SH-SY5Y (cell line): Measurements from ENCODE around the gene FGF2.

Experiments
- GATA2 ChIP-seq: IDR thresholded peaks from 2 replicates; pipeline ENCODE4 v1.6.1; 2011; ENCODE audit warnings: mild to moderate bottlenecking, low read depth, low read length
- GATA3 ChIP-seq: IDR thresholded peaks from 2 replicates; pipeline ENCODE4 v1.6.1; 2011; ENCODE audit warnings: low read depth, mild to moderate bottlenecking, low read length, moderate library complexity

GRCh38 chr4:122946142-122946541 lies 119.5 kb downstream of the FGF2 start:
- no peak for TF ChIP-seq GATA2
- no peak for TF ChIP-seq GATA3
